IMR-90 (cell line): ENCODE results near the gene ASPRV1. TPM values are rescaled to one million over a fixed set of nuclear protein-coding genes. Genes with fewer than 3 reads are reported as not detected.

ENCODE experiments used
- ATAC-seq: fragments of 200-7000 bp; cut with Tn5 transposase; 2 replicates; pipeline ENCODE4 v1.9.1; 2020; ENCODE audit warnings: low read depth, mild to moderate bottlenecking, moderate library complexity
- BruUV-seq: library from RNA; stranded (reverse); fragments of 400-500 nt; replicated peaks from 2 replicates; lab custom pipeline; 2021; lab: Mats Ljungman, UMichigan
- CTCF ChIA-PET: fragments of 300-600 bp; formaldehyde crosslinking; extraction: SDS; loops from one replicate; lab custom pipeline; 2021; ENCODE audit warnings: antibody characterized with exemption; lab: Yijun Ruan, JAX
- POLR2A ChIA-PET: fragments of 300-600 bp; sonication (Branson Sonifier 250); formaldehyde crosslinking; loops from one replicate; lab custom pipeline; 2022; ENCODE audit warnings: antibody characterized with exemption; ENCODE audit not compliant: unreplicated experiment; lab: Charles Lee
- DNase-seq: peaks from one replicate; pipeline ENCODE4 v3.0.0; 2013
- H2AFZ ChIP-seq: replicated peaks from 2 replicates; pipeline ENCODE3; 2013; ENCODE audit warnings: low read length, mild to moderate bottlenecking; ENCODE audit not compliant: poor library complexity
- H2AK5ac ChIP-seq: 2 replicates; pipeline ENCODE4 v1.6.1; 2013; ENCODE audit warnings: low read depth, low read length, inconsistent platforms
- H2AK9ac ChIP-seq: replicated peaks from 2 replicates; pipeline ENCODE3; 2013; ENCODE audit warnings: mild to moderate bottlenecking, low read depth, low read length, moderate library complexity; ENCODE audit not compliant: poor library complexity
- H2BK120ac ChIP-seq: 2 replicates; pipeline ENCODE4 v1.6.1; 2013; ENCODE audit warnings: low read depth, low read length, inconsistent platforms
- H2BK15ac ChIP-seq: 3 replicates; pipeline ENCODE4 v1.6.1; 2013; ENCODE audit warnings: low read depth, low read length, inconsistent platforms
- H2BK20ac ChIP-seq: 2 replicates; pipeline ENCODE4 v1.6.1; 2013; ENCODE audit warnings: low read depth, mild to moderate bottlenecking, inconsistent platforms, low read length, moderate library complexity
- H2BK5ac ChIP-seq: 2 replicates; pipeline ENCODE4 v1.6.1; 2013; ENCODE audit warnings: mild to moderate bottlenecking, low read depth, low read length, inconsistent platforms; ENCODE audit not compliant: poor library complexity, severe bottlenecking
- H3K14ac ChIP-seq: replicated peaks from 2 replicates; pipeline ENCODE4 v1.6.1; 2013; ENCODE audit warnings: low read depth, low read length, inconsistent platforms
- H3K18ac ChIP-seq: 2 replicates; pipeline ENCODE4 v1.6.1; 2013; ENCODE audit warnings: low read depth, low read length, control low read depth
- H3K23ac ChIP-seq: 2 replicates; pipeline ENCODE4 v1.6.1; 2013; ENCODE audit warnings: low read depth, low read length, inconsistent platforms
- H3K27ac ChIP-seq: 2 replicates; pipeline ENCODE4 v1.5.1; 2013; ENCODE audit warnings: mild to moderate bottlenecking, control low read depth, low read length; ENCODE audit not compliant: insufficient read depth
- H3K27me3 ChIP-seq: 2 replicates; pipeline ENCODE4 v1.6.1; 2013; ENCODE audit warnings: low read length; ENCODE audit not compliant: control insufficient read depth, insufficient read depth
- H3K36me3 ChIP-seq: 2 replicates; pipeline ENCODE4 v1.6.1; 2013; ENCODE audit warnings: low read length, mixed read lengths; ENCODE audit not compliant: control insufficient read depth, insufficient read depth
- H3K4ac ChIP-seq: 2 replicates; pipeline ENCODE4 v1.6.1; 2013; ENCODE audit warnings: low read depth, low read length, inconsistent platforms
- H3K4me1 ChIP-seq: 2 replicates; pipeline ENCODE4 v1.6.1; 2013; ENCODE audit warnings: low read length, mixed read lengths; ENCODE audit not compliant: control insufficient read depth, insufficient read depth
- H3K4me2 ChIP-seq: 2 replicates; pipeline ENCODE4 v1.6.1; 2013; ENCODE audit warnings: low read depth, mild to moderate bottlenecking, control low read depth, low read length, moderate library complexity
- H3K4me3 ChIP-seq: 2 replicates; pipeline ENCODE4 v1.5.1; 2013; ENCODE audit warnings: low read depth, mild to moderate bottlenecking, control low read depth, low read length, moderate library complexity; ENCODE audit not compliant: insufficient read depth
- H3K56ac ChIP-seq: 2 replicates; pipeline ENCODE4 v1.6.1; 2013; ENCODE audit warnings: low read length, inconsistent platforms; ENCODE audit not compliant: insufficient read depth; ENCODE audit errors: extremely low read depth
- H3K79me1 ChIP-seq, 2 experiments: 2 replicates each; pipeline ENCODE4 v1.6.1; 2013; ENCODE audit warnings: low read length in 2 of 2, inconsistent platforms in 1 of 2, low read depth in 1 of 2
- H3K9ac ChIP-seq: 2 replicates; pipeline ENCODE4 v1.6.1; 2013; ENCODE audit warnings: low read depth, low read length, control low read depth
- H3K9me1 ChIP-seq: 2 replicates; pipeline ENCODE4 v1.6.1; 2013; ENCODE audit warnings: low read length, inconsistent platforms; ENCODE audit not compliant: insufficient read depth
- H3K9me3 ChIP-seq: 2 replicates; pipeline ENCODE4 v1.6.1; 2013; ENCODE audit warnings: low read length; ENCODE audit not compliant: control insufficient read depth, insufficient read depth
- H4K20me1 ChIP-seq: 2 replicates; pipeline ENCODE4 v1.6.1; 2013; ENCODE audit warnings: low read length, inconsistent platforms; ENCODE audit not compliant: insufficient read depth
- H4K5ac ChIP-seq: 2 replicates; pipeline ENCODE4 v1.6.1; 2013; ENCODE audit warnings: mild to moderate bottlenecking, low read depth, low read length, control low read depth
- H4K8ac ChIP-seq, 2 experiments: 2 replicates each; pipeline ENCODE4 v1.6.1; 2013; ENCODE audit warnings: low read depth in 2 of 2, low read length in 2 of 2, control low read depth in 1 of 2, inconsistent platforms in 1 of 2
- H4K91ac ChIP-seq: 2 replicates; pipeline ENCODE4 v1.6.1; 2013; ENCODE audit warnings: low read depth, low read length, inconsistent platforms; ENCODE audit not compliant: insufficient read depth
- MAFK ChIP-seq: IDR thresholded peaks from 2 replicates; pipeline ENCODE4 v1.6.1; 2012; ENCODE audit warnings: low read depth, low read length, improper control_type of control experiment
- MAZ ChIP-seq: IDR thresholded peaks from 2 replicates; pipeline ENCODE4 v1.6.1; 2012; ENCODE audit warnings: low read depth, mild to moderate bottlenecking, low read length, improper control_type of control experiment, moderate library complexity, borderline replicate concordance
- RAD21 ChIP-seq: IDR thresholded peaks from 2 replicates; pipeline ENCODE4 v1.6.1; 2012; ENCODE audit warnings: low read length, improper control_type of control experiment
- RFX5 ChIP-seq: IDR thresholded peaks from 2 replicates; pipeline ENCODE4 v1.8.0; 2012; ENCODE audit warnings: low read depth, mild to moderate bottlenecking, low read length, moderate library complexity
- USF2 ChIP-seq: fragments of 150-350 bp; IDR thresholded peaks from 2 replicates; pipeline ENCODE4 v1.6.1; 2017; ENCODE audit warnings: mild to moderate bottlenecking, antibody characterized with exemption, low read length, low read depth
- WGBS, 2 experiments: methylation state at CpG; one replicate each; pipeline versions ENCODE4 v1.1.5 to v1.1.7; 2013; ENCODE audit warnings: missing lambda C conversion rate in 2 of 2; ENCODE audit not compliant: insufficient read length in 1 of 2; ENCODE audit errors: extremely low coverage in 2 of 2; 5-methylcytosine and 5-hydroxymethylcytosine counted together
- dilution Hi-C: fragments of 300-500 bp; cut with HindIII; formaldehyde crosslinking; loops from one replicate; pipeline ENCODE4 v1.14.3; 2018; ENCODE audit warnings: low sequenced_read_pairs; ENCODE audit not compliant: unreplicated experiment
- in situ Hi-C: fragments of 300-500 bp; cut with MboI; formaldehyde crosslinking; loops from 3 replicates; pipeline ENCODE4 v1.14.3; 2019; ENCODE audit warnings: low sequenced_read_pairs, inconsistent platforms, mixed read lengths
- intact Hi-C: fragments of 100-400 bp; cut with micrococcal nuclease; formaldehyde crosslinking; loops from 2 replicates; pipeline ENCODE4 v1.10.0; 2022
- polyA plus RNA-seq, 3 experiments: library from polyadenylated mRNA; depleted of rRNA; stranded (reverse); fragments of >200 nt; gene quantifications; 2 replicates each; pipeline ENCODE4 v1.2.3, GENCODE V29; 2012; ENCODE audit warnings: low replicate concordance in 1 of 3
- total RNA-seq: library from RNA; depleted of rRNA; stranded (reverse); fragments of >200 nt; gene quantifications from 2 replicates; pipeline ENCODE4 v1.2.3, GENCODE V29; 2012

ASPRV1 gene
- total and polyA plus RNA-seq, 2 of the 4 experiments (the other 2 are of a cell fraction), result 0.14 to 0.18 TPM

- H3K9me3 ChIP-seq, result no peaks in the 10 kb centered on the region
- no peak overlapping the region for H3K23ac ChIP-seq
- H2BK120ac ChIP-seq, result no peak overlapping the region
- no peak overlapping the region for H2AK9ac ChIP-seq
- H3K14ac ChIP-seq, result no peak overlapping the region
- H3K36me3 ChIP-seq, result no peaks in the 10 kb centered on the region
- H3K27ac ChIP-seq, result no peak overlapping the region
- in situ Hi-C loops (no loop called here), intact Hi-C loops (no loop called here), dilution Hi-C loops (no loop called here)
- TF ChIP-seq MAZ (no peak), RAD21 (no peak), RFX5 (no peak), MAFK (no peak), USF2 (no peak)
- POLR2A ChIA-PET, result no interaction called here
- H3K9ac ChIP-seq, result no peak overlapping the region
- peaks cover 7% of the 10 kb centered on the region; the same call in 1 of the 2 replicates for H3K27me3 ChIP-seq
- H2BK5ac ChIP-seq, result no peak overlapping the region
- H3K18ac ChIP-seq, result no peak overlapping the region
- H3K79me1 ChIP-seq, result no peaks in the 10 kb centered on the region
- 0 out of 2 replicates have a peak overlapping the region, but pooled peaks have one; percentile 14 for H2AK5ac ChIP-seq
- ATAC-seq (no peak), DNase-seq (no peak)
- no peak overlapping the region for H3K4me2 ChIP-seq
- no peak overlapping the region for H4K8ac ChIP-seq
- no peak overlapping the region for H3K4ac ChIP-seq
- H2BK15ac ChIP-seq, result no peak overlapping the region
- no peaks in the 10 kb centered on the region for H4K20me1 ChIP-seq
- no peak overlapping the region for H4K5ac ChIP-seq
- no TSS peak for BruUV-seq
- H3K4me1 ChIP-seq, result peaks cover 1% of the 10 kb centered on the region; the same call in 1 of the 2 replicates
- 44% methylated on average over 3 of the region's 4 CpGs; no CpG with 5 or more reads in 1 of the 2 experiments for WGBS, 2 experiments
- H2BK20ac ChIP-seq, result no peak overlapping the region
- H4K91ac ChIP-seq, result no peak overlapping the region
- H3K9me1 ChIP-seq, result no peaks in the 10 kb centered on the region
- H3K56ac ChIP-seq, result no peak overlapping the region
- H3K4me3 ChIP-seq, result no peak overlapping the region
- CTCF ChIA-PET, result no interaction called here
- no peak overlapping the region for H2AFZ ChIP-seq
Observed at GRCh38 chr2:69969991-69970390, 8.6 kb upstream of the ASPRV1 start.
